RWPE2 (cell line): ENCODE measurements around the gene IGLON5.

Source experiments
- ATAC-seq: fragments of 200-7000 bp; cut with Tn5 transposase; 3 replicates; pipeline ENCODE4 v1.9.1; 2021; ENCODE audit warnings: low read depth
- DNase-seq: peaks from one replicate; pipeline ENCODE4 v3.0.0-alpha.2; 2020; ENCODE audit warnings: low spot score
- H3K27ac ChIP-seq: fragments of 450-650 bp; 2 replicates; pipeline ENCODE4 v1.5.1; 2017; ENCODE audit warnings: mild to moderate bottlenecking; ENCODE audit not compliant: poor library complexity, severe bottlenecking
- H3K27me3 ChIP-seq: fragments of 250-450 bp; sonication (Bioruptor Pico); 2 replicates; pipeline ENCODE4 v1.5.1; 2021; ENCODE audit warnings: mild to moderate bottlenecking, moderate library complexity; ENCODE audit not compliant: insufficient read depth, poor library complexity, severe bottlenecking
- H3K36me3 ChIP-seq: fragments of 250-450 bp; sonication (Bioruptor Pico); 2 replicates; pipeline ENCODE4 v1.5.1; 2020; ENCODE audit warnings: low read depth, mild to moderate bottlenecking, moderate library complexity
- H3K4me1 ChIP-seq: fragments of 250-450 bp; sonication (Bioruptor Pico); 2 replicates; pipeline ENCODE4 v1.5.1; 2021; ENCODE audit warnings: mild to moderate bottlenecking, moderate library complexity; ENCODE audit not compliant: insufficient read depth, poor library complexity, severe bottlenecking
- H3K4me3 ChIP-seq: fragments of 250-450 bp; sonication (Bioruptor Pico); 2 replicates; pipeline ENCODE4 v1.5.1; 2021; ENCODE audit warnings: mild to moderate bottlenecking, moderate library complexity; ENCODE audit not compliant: severe bottlenecking
- H3K9me3 ChIP-seq: fragments of 250-450 bp; sonication (Bioruptor Pico); 2 replicates; pipeline ENCODE4 v1.5.1; 2021; ENCODE audit warnings: mild to moderate bottlenecking, moderate library complexity; ENCODE audit not compliant: severe bottlenecking
- TF ChIP-seq, protein P1 (sequence below): fragments of 450-650 bp; IDR thresholded peaks from one replicate; pipeline ENCODE4 v1.5.1; 2017; ENCODE audit warnings: mild to moderate bottlenecking, moderate library complexity; ENCODE audit not compliant: poor library complexity, severe bottlenecking

IGLON5 gene

DNA sequence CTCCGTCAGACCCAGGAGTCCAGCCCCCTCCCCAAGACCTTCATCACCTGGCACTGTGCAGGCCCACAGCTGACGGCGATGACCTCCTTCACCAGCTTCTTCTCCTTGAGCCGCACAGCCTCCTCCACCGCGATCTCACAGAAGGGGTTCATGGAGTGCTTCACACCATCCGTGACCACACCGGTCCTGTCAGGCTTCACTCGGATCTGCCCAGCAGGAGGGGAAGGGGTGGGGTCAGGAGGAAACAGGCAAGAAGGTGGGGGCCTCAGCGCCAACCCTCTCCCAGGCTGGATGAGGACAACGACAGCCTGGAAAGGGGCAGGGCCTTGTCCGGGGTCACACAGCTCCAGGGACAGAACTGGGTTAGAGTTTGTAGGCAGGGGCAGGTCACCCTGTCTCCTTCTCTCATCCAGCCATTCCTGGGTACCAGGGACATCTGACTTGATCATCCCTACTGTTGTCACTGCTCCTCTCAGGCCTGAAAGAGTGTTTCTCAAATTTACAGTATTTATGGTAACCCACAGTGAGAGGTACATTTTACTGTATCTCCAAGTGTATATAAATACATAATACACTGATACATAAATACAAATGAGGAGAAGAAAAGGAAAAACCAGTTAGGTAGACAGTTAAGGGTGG is 42.8 kb downstream of the IGLON5 start:
- no peak overlapping the region for H3K27ac ChIP-seq
- no peak overlapping the region for H3K4me3 ChIP-seq
- DNase-seq (no peak), ATAC-seq (no peak)
- no peaks in the 10 kb centered on the region for H3K9me3 ChIP-seq
- H3K4me1 ChIP-seq, result peaks cover 5% of the 10 kb centered on the region
- peaks cover 19% of the 10 kb centered on the region for H3K36me3 ChIP-seq
- no peaks in the 10 kb centered on the region for H3K27me3 ChIP-seq
- TF ChIP-seq, protein P1, sequence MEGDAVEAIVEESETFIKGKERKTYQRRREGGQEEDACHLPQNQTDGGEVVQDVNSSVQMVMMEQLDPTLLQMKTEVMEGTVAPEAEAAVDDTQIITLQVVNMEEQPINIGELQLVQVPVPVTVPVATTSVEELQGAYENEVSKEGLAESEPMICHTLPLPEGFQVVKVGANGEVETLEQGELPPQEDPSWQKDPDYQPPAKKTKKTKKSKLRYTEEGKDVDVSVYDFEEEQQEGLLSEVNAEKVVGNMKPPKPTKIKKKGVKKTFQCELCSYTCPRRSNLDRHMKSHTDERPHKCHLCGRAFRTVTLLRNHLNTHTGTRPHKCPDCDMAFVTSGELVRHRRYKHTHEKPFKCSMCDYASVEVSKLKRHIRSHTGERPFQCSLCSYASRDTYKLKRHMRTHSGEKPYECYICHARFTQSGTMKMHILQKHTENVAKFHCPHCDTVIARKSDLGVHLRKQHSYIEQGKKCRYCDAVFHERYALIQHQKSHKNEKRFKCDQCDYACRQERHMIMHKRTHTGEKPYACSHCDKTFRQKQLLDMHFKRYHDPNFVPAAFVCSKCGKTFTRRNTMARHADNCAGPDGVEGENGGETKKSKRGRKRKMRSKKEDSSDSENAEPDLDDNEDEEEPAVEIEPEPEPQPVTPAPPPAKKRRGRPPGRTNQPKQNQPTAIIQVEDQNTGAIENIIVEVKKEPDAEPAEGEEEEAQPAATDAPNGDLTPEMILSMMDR, result no peak

DNA sequence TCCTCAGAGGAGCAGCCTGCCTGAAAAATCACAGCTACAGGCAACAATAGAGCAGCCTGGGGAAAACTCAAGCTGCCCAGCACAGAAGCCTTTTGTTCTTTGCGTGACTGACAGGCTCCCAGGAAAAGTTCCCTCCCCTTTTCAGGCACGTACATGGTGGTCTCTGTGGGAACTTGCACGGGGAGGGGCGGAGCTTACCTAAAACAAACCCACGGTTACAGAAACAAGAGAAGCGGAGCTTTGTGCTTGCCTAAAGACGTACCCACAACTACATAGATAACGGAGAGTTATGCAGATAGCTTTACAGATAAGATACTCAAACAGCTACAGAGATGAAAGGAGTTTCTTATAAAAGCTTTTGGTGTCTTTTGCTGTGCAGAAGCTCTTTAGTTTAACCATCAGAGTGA is 43.3 kb downstream of the IGLON5 start:
- H3K27me3 ChIP-seq, result no peaks in the 10 kb centered on the region
- peaks cover 15% of the 10 kb centered on the region for H3K36me3 ChIP-seq
- DNase-seq (no peak), ATAC-seq (no peak)
- no peak overlapping the region for H3K27ac ChIP-seq
- H3K9me3 ChIP-seq, result no peaks in the 10 kb centered on the region
- no peak overlapping the region for H3K4me3 ChIP-seq
- H3K4me1 ChIP-seq, result peaks cover 10% of the 10 kb centered on the region
- TF ChIP-seq, protein P1, result no peak

DNA sequence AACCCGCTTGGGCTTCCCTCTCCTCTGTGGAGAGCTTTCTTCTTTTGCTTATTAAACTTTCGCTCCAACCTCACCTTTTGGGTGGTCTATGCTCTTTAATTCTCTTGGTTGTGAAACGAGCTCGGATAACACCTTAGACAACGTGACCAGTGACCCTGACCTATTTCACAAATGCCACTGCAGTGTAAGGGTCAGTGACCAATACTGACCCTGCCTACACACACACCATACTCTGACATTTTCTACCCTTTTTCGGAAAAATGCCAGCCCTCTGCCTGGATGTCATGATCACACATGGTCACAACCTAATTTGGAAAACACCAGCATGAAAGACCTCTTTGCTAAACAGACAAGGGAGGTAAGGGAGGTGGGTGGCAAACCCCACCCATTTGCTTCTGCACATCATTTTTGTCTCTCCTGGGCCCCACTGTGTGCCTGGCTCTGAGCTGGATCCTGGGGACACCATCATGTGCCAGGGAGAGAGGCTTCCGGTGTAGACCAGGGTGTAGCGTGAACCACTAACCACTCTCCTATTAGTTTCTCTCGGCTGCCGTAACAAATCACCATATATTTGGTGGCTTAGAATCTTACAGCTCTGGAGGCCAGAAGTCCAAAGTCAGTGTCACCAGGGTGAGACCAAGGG is 44.8 kb downstream of the IGLON5 start:
- Histone ChIP-seq H3K36me3 (peaks cover 2% of the 10 kb centered on the region; the same call in 1 of the 2 replicates), H3K4me3 (no peak overlapping the region), H3K4me1 (peaks cover 7% of the 10 kb centered on the region), H3K27me3 (no peaks in the 10 kb centered on the region), H3K27ac (no peak overlapping the region), H3K9me3 (no peaks in the 10 kb centered on the region)
- TF ChIP-seq, protein P1, result no peak
- DNase-seq (no peak), ATAC-seq (no peak)

DNA sequence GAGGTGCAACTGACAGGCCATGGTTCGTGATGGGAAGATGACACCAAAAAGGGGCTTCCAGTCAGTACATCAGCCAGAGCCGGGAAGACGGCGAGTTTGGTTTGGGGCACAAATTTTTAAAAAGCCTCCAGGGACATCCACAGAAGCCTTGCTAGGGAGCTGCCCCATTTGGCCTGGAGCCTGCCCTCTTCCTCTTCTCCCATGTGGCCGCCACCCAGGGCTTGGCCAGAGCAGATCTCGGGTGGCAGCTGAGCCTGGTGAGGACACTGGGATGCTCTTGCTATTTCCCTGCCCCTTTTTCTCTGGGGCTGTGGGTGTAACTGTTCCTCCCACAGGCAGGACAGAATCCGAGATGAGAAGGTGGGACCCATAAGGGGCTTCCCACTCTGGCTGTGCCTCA is 46.5 kb downstream of the IGLON5 start:
- Histone ChIP-seq H3K4me3 (no peak overlapping the region), H3K36me3 (no peaks in the 10 kb centered on the region), H3K9me3 (no peaks in the 10 kb centered on the region), H3K27ac (no peak overlapping the region), H3K4me1 (peaks cover 7% of the 10 kb centered on the region), H3K27me3 (no peaks in the 10 kb centered on the region)
- DNase-seq (no peak), ATAC-seq (no peak)
- TF ChIP-seq, protein P1, result no peak

DNA sequence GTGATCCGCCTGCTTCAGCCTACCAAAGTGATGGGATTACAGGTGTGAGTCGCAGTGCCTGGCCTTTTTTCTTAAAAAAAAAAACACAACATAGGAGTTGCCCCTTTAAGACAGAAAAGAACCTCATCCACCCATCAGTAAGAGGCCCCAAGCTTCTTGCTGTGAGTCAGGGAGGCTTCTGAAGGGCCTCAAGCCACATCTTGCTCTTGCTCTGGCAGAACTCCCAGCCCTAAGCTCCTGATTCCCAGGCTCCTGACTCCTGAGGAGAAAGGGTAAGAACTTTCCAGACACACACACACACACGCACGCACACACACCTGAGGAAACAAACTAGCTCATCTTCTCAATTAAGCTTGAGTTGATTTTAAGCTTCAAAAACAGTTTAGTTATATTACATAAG is 47.9 kb downstream of the IGLON5 start:
- ATAC-seq (peak; percentile 81), DNase-seq (no peak)
- Histone ChIP-seq H3K27me3 (no peaks in the 10 kb centered on the region), H3K27ac (peak overlapping the region; percentile 29), H3K4me3 (no peak overlapping the region), H3K9me3 (no peaks in the 10 kb centered on the region), H3K4me1 (peaks cover 14% of the 10 kb centered on the region), H3K36me3 (no peaks in the 10 kb centered on the region)
- TF ChIP-seq, protein P1, result no peak
